GM12878 (cell line): ENCODE measurements around the gene TRAF3. TPM values are rescaled to one million over a fixed set of nuclear protein-coding genes. Genes with fewer than 3 reads are reported as not detected.

Experiments
- BACH1 ChIP-seq: fragments of 450-650 bp; IDR thresholded peaks from 2 replicates; pipeline ENCODE4 v1.6.1; 2017; ENCODE audit warnings: mild to moderate bottlenecking, borderline replicate concordance
- BCL11A ChIP-seq: IDR thresholded peaks from 2 replicates; pipeline ENCODE4 v1.6.1; 2011; ENCODE audit warnings: low read depth, low read length
- BHLHE40 ChIP-seq, 2 experiments: fragments of 450-650 bp in 1 of 2; IDR thresholded peaks; 2 replicates each; pipeline ENCODE4 v1.6.1; 2011 to 2017; ENCODE audit warnings: low read depth in 2 of 2, borderline replicate concordance in 1 of 2, improper control_type of control experiment in 1 of 2, low read length in 1 of 2, mild to moderate bottlenecking in 1 of 2
- BRCA1 ChIP-seq: IDR thresholded peaks from 2 replicates; pipeline ENCODE4 v1.6.1; 2011; ENCODE audit warnings: low read depth, low read length, improper control_type of control experiment
- CHD4 ChIP-seq: fragments of 200-600 bp; sonication (generic); IDR thresholded peaks from 2 replicates; pipeline ENCODE4 v1.6.1; 2016; ENCODE audit warnings: mild to moderate bottlenecking
- EGR1 ChIP-seq, 2 experiments: IDR thresholded peaks; 1 replicate in 1 of 2; 2 replicates in 1 of 2; pipeline ENCODE4 v1.6.1; 2011 to 2012; ENCODE audit warnings: low read depth in 2 of 2, low read length in 2 of 2, borderline replicate concordance in 1 of 2, mild to moderate bottlenecking in 1 of 2, moderate library complexity in 1 of 2
- EZH2 ChIP-seq: IDR thresholded peaks from 2 replicates; pipeline ENCODE4 v1.6.1; 2012; ENCODE audit warnings: low read depth, mild to moderate bottlenecking, control low read depth, inconsistent platforms, low read length, borderline replicate concordance; ENCODE audit not compliant: control insufficient read depth
- HSF1 ChIP-seq: fragments of 150-350 bp; IDR thresholded peaks from 2 replicates; pipeline ENCODE4 v1.6.1; 2014; ENCODE audit warnings: mild to moderate bottlenecking, low read depth, low read length
- IKZF2 ChIP-seq, 2 experiments: fragments of 450-650 bp; IDR thresholded peaks; 2 replicates each; pipeline ENCODE4 v1.6.1; 2017; ENCODE audit warnings: mild to moderate bottlenecking in 2 of 2, moderate library complexity in 2 of 2
- IRF4 ChIP-seq: IDR thresholded peaks from 2 replicates; pipeline ENCODE4 v1.6.1; 2011; ENCODE audit warnings: low read depth, low read length
- JUNB ChIP-seq: IDR thresholded peaks from 2 replicates; pipeline ENCODE4 v1.6.1; 2016; ENCODE audit warnings: antibody characterized with exemption, mild to moderate bottlenecking
- KLF5 ChIP-seq: fragments of 450-650 bp; IDR thresholded peaks from 2 replicates; pipeline ENCODE4 v1.6.1; 2014; ENCODE audit warnings: mild to moderate bottlenecking; ENCODE audit not compliant: partially characterized antibody
- NBN ChIP-seq: fragments of 450-650 bp; IDR thresholded peaks from 2 replicates; pipeline ENCODE4 v1.6.1; 2016
- PAX8 ChIP-seq: fragments of 450-650 bp; IDR thresholded peaks from 2 replicates; pipeline ENCODE4 v1.6.1; 2017; ENCODE audit warnings: mild to moderate bottlenecking, moderate library complexity
- POLR2AphosphoS2 ChIP-seq: IDR thresholded peaks from 2 replicates; pipeline ENCODE4 v1.6.1; 2011; ENCODE audit warnings: low read depth, mild to moderate bottlenecking, low read length, improper control_type of control experiment, moderate library complexity
- RELA ChIP-seq: fragments of 450-650 bp; IDR thresholded peaks from 2 replicates; pipeline ENCODE4 v1.8.0; 2014; ENCODE audit warnings: borderline replicate concordance; ENCODE audit not compliant: partially characterized antibody
- RUNX3 ChIP-seq: IDR thresholded peaks from 2 replicates; pipeline ENCODE4 v1.6.1; 2012; ENCODE audit warnings: low read length, inconsistent platforms
- SMAD5 ChIP-seq: IDR thresholded peaks from 2 replicates; pipeline ENCODE4 v1.6.1; 2016; ENCODE audit warnings: antibody characterized with exemption, low read depth
- SP1 ChIP-seq: IDR thresholded peaks from one replicate; pipeline ENCODE4 v1.6.1; 2011; ENCODE audit warnings: low read depth, low read length
- TCF3 ChIP-seq: IDR thresholded peaks from 2 replicates; pipeline ENCODE4 v1.6.1; 2012; ENCODE audit warnings: low read depth, mild to moderate bottlenecking, low read length, borderline replicate concordance; ENCODE audit not compliant: insufficient read depth
- YBX1 ChIP-seq: fragments of 450-650 bp; IDR thresholded peaks from 2 replicates; pipeline ENCODE4 v1.6.1; 2016; ENCODE audit warnings: antibody characterized with exemption
- polyA plus RNA-seq, 11 experiments: library from polyadenylated mRNA; depleted of rRNA in 4 of 11; unstranded in 6 of 11; stranded (reverse) in 5 of 11; fragments of >200 nt; fragmentation: Nextera tagmentation in 4 of 11; fragmentation: Illumina TruSeq in 1 of 11; extraction: Ambion mirVana in 4 of 11; extraction: Trizol in 1 of 11; gene quantifications; 1 replicate in 1 of 11; 2 replicates in 10 of 11; pipeline versions ENCODE4 v1.2.1 to v1.2.3, GENCODE V29; 2011 to 2016; ENCODE audit warnings: inconsistent platforms in 2 of 11, missing spikeins in 2 of 11, low read depth in 1 of 11
- total RNA-seq, 4 experiments: library from RNA; depleted of rRNA in 3 of 4; stranded (reverse); fragments of >200 nt in 3 of 4; fragmentation: Illumina TruSeq in 1 of 4; extraction: Trizol in 1 of 4; gene quantifications; 2 replicates each; pipeline versions ENCODE4 v1.2.1 to v1.2.3, GENCODE V29; 2013 to 2021
- TF ChIP-seq, protein P1 (sequence below): fragments of 450-650 bp; IDR thresholded peaks from 2 replicates; pipeline ENCODE4 v1.6.1; 2017; ENCODE audit warnings: mild to moderate bottlenecking, low read depth, inconsistent platforms; ENCODE audit not compliant: poor library complexity, severe bottlenecking
- TF ChIP-seq, protein P2 (sequence below): fragments of 450-650 bp; IDR thresholded peaks from 2 replicates; pipeline ENCODE4 v1.6.1; 2017; ENCODE audit warnings: mild to moderate bottlenecking, moderate library complexity

TRAF3 gene
- total and polyA plus RNA-seq, 10 of the 15 experiments (the other 5 are each of a cell fraction or from before 2014, with no cell fraction given): 3.0 to 70.1 (median 36.5) TPM

GRCh38 chr14:102900631-102901571, 123.7 kb downstream of the TRAF3 start (continued):
- TF ChIP-seq, protein P1, sequence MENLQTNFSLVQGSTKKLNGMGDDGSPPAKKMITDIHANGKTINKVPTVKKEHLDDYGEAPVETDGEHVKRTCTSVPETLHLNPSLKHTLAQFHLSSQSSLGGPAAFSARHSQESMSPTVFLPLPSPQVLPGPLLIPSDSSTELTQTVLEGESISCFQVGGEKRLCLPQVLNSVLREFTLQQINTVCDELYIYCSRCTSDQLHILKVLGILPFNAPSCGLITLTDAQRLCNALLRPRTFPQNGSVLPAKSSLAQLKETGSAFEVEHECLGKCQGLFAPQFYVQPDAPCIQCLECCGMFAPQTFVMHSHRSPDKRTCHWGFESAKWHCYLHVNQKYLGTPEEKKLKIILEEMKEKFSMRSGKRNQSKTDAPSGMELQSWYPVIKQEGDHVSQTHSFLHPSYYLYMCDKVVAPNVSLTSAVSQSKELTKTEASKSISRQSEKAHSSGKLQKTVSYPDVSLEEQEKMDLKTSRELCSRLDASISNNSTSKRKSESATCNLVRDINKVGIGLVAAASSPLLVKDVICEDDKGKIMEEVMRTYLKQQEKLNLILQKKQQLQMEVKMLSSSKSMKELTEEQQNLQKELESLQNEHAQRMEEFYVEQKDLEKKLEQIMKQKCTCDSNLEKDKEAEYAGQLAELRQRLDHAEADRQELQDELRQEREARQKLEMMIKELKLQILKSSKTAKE: no peak
- TF ChIP-seq SP1: peak; percentile 27
- TF ChIP-seq BACH1: peak; percentile 37; the same call in 1 of the 2 replicates
- TF ChIP-seq RELA: no peak
- TF ChIP-seq PAX8: no peak
- TF ChIP-seq TCF3: no peak
- no peak for TF ChIP-seq IKZF2 (IDR thresholded peaks at IDR 0.05)
- TF ChIP-seq EGR1 (IDR thresholded peaks at IDR 0.05; ENCODE audit: borderline replicate concordance in 1 of 2, low read depth in 2 of 2, low read length in 2 of 2): 0 out of 3 replicates have a peak, but pooled peaks of 1 of the 2 experiments have one; percentile 22
- no peak for TF ChIP-seq EZH2
- no peak for TF ChIP-seq BRCA1
- TF ChIP-seq SMAD5: no peak
- no peak for TF ChIP-seq YBX1
- TF ChIP-seq CHD4: no peak
- TF ChIP-seq JUNB: no peak; the same call in 1 of the 2 replicates
- TF ChIP-seq BCL11A: no peak; the same call in 1 of the 2 replicates
- peak; percentile 57 for TF ChIP-seq KLF5
- 0 out of 2 replicates have a peak, but pooled peaks have one; percentile 17 for TF ChIP-seq IRF4
- 0 out of 2 replicates have a peak, but pooled peaks have one; percentile 22 for TF ChIP-seq POLR2AphosphoS2
- 0 out of 2 replicates have a peak, but pooled peaks have one; percentile 13 for TF ChIP-seq NBN
- TF ChIP-seq RUNX3: peak; percentile 55
- TF ChIP-seq, protein P2, sequence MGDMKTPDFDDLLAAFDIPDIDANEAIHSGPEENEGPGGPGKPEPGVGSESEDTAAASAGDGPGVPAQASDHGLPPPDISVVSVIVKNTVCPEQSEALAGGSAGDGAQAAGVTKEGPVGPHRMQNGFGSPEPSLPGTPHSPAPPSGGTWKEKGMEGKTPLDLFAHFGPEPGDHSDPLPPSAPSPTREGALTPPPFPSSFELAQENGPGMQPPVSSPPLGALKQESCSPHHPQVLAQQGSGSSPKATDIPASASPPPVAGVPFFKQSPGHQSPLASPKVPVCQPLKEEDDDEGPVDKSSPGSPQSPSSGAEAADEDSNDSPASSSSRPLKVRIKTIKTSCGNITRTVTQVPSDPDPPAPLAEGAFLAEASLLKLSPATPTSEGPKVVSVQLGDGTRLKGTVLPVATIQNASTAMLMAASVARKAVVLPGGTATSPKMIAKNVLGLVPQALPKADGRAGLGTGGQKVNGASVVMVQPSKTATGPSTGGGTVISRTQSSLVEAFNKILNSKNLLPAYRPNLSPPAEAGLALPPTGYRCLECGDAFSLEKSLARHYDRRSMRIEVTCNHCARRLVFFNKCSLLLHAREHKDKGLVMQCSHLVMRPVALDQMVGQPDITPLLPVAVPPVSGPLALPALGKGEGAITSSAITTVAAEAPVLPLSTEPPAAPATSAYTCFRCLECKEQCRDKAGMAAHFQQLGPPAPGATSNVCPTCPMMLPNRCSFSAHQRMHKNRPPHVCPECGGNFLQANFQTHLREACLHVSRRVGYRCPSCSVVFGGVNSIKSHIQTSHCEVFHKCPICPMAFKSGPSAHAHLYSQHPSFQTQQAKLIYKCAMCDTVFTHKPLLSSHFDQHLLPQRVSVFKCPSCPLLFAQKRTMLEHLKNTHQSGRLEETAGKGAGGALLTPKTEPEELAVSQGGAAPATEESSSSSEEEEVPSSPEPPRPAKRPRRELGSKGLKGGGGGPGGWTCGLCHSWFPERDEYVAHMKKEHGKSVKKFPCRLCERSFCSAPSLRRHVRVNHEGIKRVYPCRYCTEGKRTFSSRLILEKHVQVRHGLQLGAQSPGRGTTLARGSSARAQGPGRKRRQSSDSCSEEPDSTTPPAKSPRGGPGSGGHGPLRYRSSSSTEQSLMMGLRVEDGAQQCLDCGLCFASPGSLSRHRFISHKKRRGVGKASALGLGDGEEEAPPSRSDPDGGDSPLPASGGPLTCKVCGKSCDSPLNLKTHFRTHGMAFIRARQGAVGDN: peak; percentile 47
- TF ChIP-seq HSF1: no peak
- peak in 1 of 2 experiments; percentile 79; a peak in 2 of 4 replicates for TF ChIP-seq BHLHE40 (IDR thresholded peaks at IDR 0.05; ENCODE audit: borderline replicate concordance in 1 of 2, low read depth in 2 of 2, low read length in 1 of 2)
